Measurements from ENCODE around the gene TANK.
A peak's percentile ranks its signal among the peaks of the same experiment; 100 is the strongest.
"Not testable (repeated sequence)": the region's sequence is repeated elsewhere in the genome, so short reads cannot be mapped to it uniquely, and the experiment has no call there.

The TANK gene

GRCh38 chr2:161160226-161161073 lies at the start of gene TANK:
TSS of gene TANK (plus strand) at chr2:161160428. CDS start at chr2:161179663, 19,235 bp downstream.
- DNase-seq, result peak; percentile 83

GRCh38 chr2:161111531-161111930 lies 48.7 kb upstream of the TANK start:
- no peak for DNase-seq

- no peak for DNase-seq
Observed at GRCh38 chr2:161112908-161113307, 47.3 kb upstream of the TANK start.

GRCh38 chr2:161113693-161114575 lies 46.3 kb upstream of the TANK start:
- DNase-seq, result no peak

GRCh38 chr2:161115205-161115604 lies 45.0 kb upstream of the TANK start:
- DNase-seq, result no peak

- DNase-seq, result no peak
Observed at GRCh38 chr2:161115605-161116380, 44.4 kb upstream of the TANK start.

- no peak for DNase-seq
Observed at GRCh38 chr2:161116509-161116908, 43.7 kb upstream of the TANK start.

GRCh38 chr2:161117506-161117905 lies 42.7 kb upstream of the TANK start:
- no peak for DNase-seq

- no peak for DNase-seq
Observed at GRCh38 chr2:161118722-161119121, 41.5 kb upstream of the TANK start.

GRCh38 chr2:161119483-161119882 lies 40.7 kb upstream of the TANK start:
- DNase-seq, result no peak

- no peak for DNase-seq
Observed at GRCh38 chr2:161120775-161121174, 39.5 kb upstream of the TANK start.

- no peak for DNase-seq
Observed at GRCh38 chr2:161121622-161122021, 38.6 kb upstream of the TANK start.

- no peak for DNase-seq
Observed at GRCh38 chr2:161122772-161123530, 37.3 kb upstream of the TANK start.

- DNase-seq, result no peak
Observed at GRCh38 chr2:161123531-161124030, 36.6 kb upstream of the TANK start.

GRCh38 chr2:161124201-161124600 lies 36.0 kb upstream of the TANK start:
- DNase-seq, result no peak

GRCh38 chr2:161128885-161129284 lies 31.3 kb upstream of the TANK start:
- DNase-seq, result no peak

- no peak for DNase-seq
Observed at GRCh38 chr2:161130354-161130753, 29.9 kb upstream of the TANK start.

GRCh38 chr2:161131074-161131680 lies 29.1 kb upstream of the TANK start:
- no peak for DNase-seq

GRCh38 chr2:161131804-161132203 lies 28.4 kb upstream of the TANK start:
- DNase-seq, result no peak

GRCh38 chr2:161132384-161132783 lies 27.8 kb upstream of the TANK start:
- DNase-seq, result not testable (repeated sequence)

- DNase-seq, result no peak
Observed at GRCh38 chr2:161133366-161133765, 26.9 kb upstream of the TANK start.

Data from NCI-H1092 (cell line).